ENCODE data around the gene ADCY5.
"Not testable (repeated sequence)": the region's sequence is repeated elsewhere in the genome, so short reads cannot be mapped to it uniquely, and the experiment has no call there.

ADCY5 gene
- total RNA-seq, result 0.04 to 0.06 reads per million in 2 experiments

DNA sequence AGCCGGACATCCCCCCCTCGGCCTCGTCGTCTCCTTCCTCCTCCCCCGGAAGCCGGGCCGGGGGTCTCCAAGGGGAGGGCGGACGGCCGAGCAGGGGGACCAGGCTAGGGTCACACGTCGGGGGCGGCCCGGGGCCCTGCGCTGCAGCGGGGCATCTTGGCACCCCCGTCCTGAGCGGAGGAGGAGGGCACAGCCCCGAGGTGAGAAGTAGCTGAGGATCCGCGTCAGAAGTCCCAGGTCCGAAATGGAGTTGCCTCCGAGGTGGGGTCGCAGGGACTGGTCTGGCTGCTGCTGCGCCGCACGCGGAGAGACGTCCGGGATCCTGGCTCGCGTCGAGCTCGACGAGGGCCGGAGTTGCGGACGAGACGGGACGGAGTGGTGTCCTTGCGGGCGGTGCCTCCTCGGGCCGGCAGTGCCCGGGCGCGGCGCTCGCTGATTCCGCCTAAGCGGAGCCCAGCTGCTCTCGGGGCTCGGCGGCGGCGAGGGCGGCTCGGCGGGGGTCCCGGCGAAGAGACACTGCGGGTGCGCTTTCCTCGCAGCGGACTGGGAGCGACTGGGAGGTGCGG, at the start of gene ADCY5:
Gene ADCY5 (minus strand): TSS at position 555 of the 566 bp plus-strand sequence. CDS start 545 bp downstream, at position 10.
- no peak for DNase-seq (ENCODE audit: low read depth)

GRCh38 chr3:123493912-123494311, 45.0 kb upstream of the ADCY5 start:
- no peak for DNase-seq (ENCODE audit: low read depth)

DNA sequence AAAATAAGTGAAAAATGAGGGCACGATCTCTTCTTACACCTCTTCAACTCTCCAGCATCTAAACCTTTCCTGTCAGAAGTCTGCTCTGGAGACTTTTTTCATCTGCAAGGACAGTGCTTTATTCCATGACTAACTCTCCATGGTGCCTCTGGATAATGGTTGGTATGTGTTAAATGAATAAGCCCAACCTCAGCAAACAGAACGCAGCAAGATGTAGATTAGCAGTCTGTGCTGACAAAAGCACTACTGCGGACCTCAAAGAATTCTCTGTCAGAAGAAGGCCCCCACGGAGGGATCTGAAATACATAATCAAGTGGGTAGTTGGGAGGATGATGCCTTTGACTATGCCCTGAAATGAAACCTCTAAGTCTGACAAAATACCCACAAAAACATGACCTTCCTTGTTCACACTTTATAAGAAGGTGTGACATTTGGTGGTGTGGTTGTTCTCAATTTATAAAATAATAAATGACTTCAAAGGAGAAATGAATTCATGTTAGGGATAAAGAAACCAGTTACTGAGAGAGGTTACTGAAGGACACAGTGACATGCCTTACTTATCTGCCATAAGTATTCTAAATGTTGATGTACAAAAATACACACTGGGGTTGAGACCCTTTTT, 43.2 kb upstream of the ADCY5 start:
- DNase-seq (ENCODE audit: low read depth), result no peak

DNA sequence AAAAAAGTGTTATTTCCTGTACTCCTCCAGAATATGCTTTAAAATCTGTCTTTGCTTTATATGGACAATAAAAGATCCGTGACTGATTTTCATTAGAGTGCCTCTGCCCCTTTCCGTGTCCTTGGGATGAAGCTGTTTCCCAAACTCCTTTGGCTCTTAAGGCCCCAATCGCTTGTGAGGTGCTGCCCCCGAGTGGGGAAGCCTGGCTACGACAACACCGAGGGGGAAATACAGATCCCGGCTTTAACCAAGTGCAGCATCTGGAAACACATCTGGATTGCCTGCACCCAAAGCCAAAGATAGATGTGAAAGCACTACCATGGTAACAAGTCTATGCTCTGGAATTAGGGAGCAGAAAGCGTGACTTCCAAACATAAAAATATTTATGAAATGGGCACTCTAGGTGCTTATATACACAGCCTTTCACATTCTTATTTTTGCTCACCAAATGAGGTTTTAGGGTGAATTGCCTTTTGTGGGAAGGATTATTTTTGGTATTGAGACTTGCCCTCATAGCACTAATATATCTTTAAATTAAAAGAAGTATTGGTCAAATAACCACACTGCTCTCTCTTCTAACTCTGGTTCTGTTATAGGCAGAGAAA, 40.6 kb upstream of the ADCY5 start:
- DNase-seq (ENCODE audit: low read depth), result peak; percentile 6

- no peak for DNase-seq (ENCODE audit: low read depth)
Observed at GRCh38 chr3:123488645-123489347, 39.9 kb upstream of the ADCY5 start.

DNA sequence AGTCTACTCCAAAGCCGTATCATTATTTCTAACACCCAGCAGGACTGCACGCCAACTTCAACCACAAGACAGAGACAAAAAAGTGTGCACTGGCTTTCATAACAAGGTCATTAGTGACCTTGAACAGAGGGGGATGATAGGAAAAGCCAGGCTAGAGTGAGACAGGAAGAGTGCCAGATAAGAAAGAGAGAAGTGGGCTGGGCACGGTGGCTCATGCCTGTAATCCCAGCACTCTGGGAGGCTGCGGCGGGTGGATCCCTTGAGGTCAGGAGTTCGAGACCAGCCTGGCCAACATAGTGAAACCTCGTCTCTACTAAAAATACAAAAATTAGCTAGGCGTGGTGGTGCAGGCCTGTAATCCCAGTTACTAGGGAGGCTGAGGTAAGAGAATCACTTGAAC, 38.2 kb upstream of the ADCY5 start:
- DNase-seq (ENCODE audit: low read depth), result not testable (repeated sequence)

- DNase-seq (ENCODE audit: low read depth), result no peak
Observed at GRCh38 chr3:123486460-123486859, 37.6 kb upstream of the ADCY5 start.

DNA sequence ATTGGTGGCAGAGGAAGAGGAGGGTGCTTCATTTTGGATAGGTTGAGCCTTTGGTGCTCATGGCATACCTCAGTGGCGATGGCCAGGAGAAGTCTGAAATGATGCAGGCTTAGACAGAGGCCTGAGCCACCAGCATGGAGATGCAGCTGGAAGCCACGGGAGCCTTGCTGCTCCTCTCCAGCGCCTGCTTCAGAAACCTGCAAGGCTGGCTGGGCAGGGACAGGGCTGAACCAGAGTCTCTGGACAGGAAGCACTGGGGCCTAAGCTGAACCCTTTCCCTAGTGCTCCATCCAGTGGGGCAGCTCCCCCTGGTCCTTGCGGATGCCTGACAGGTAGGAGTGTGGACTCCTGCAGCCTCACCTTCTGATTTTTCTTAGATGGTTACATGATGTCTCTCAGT, 36.7 kb upstream of the ADCY5 start:
- no peak for DNase-seq (ENCODE audit: low read depth)

- no peak for DNase-seq (ENCODE audit: low read depth)
Observed at GRCh38 chr3:123483146-123483545, 34.3 kb upstream of the ADCY5 start.

DNA sequence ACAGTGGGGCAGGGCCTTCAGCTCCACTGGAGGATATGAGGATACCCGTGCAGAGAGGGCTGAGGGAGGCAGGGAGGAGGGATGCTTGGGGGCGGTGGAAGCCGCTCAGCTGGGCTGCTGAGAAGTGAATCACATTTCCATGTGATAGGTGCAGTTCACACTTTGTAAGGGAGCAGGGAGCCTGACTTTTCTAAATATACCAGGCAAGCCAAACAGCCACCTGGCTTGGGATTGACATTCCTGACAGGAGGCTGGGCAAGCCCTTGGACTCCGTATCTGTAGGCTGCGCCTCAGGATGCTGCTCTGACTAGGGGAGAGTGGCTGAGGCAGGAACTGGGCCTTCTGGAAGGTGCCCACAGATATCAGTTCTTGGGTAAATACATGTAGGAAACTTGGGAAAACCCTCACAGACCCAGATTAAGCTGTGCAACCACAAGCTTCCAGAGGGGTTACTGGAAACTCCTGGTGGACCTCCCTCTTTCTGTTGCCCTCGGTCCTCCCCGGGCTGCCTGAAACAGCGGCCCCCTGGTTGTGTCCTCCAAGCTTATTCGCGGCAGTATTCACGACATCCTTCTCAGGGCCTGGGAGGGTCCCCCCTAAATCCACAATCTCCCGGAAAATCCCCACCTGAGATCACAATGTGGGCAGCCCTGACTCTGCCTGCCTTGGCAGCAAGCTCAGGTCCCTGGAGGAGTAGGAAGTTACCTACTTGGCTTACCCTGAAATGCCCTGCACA, 33.0 kb upstream of the ADCY5 start:
- no peak for DNase-seq (ENCODE audit: low read depth)

GRCh38 chr3:123481071-123481470, 32.2 kb upstream of the ADCY5 start:
- no peak for DNase-seq (ENCODE audit: low read depth)

- DNase-seq (ENCODE audit: low read depth), result no peak
Observed at GRCh38 chr3:123480428-123480827, 31.5 kb upstream of the ADCY5 start.

GRCh38 chr3:123479891-123480290, 31.0 kb upstream of the ADCY5 start:
- no peak for DNase-seq (ENCODE audit: low read depth)

GRCh38 chr3:123478314-123478713, 29.4 kb upstream of the ADCY5 start:
- no peak for DNase-seq (ENCODE audit: low read depth)

- DNase-seq (ENCODE audit: low read depth), result no peak
Observed at GRCh38 chr3:123476967-123477750, 28.3 kb upstream of the ADCY5 start.

DNA sequence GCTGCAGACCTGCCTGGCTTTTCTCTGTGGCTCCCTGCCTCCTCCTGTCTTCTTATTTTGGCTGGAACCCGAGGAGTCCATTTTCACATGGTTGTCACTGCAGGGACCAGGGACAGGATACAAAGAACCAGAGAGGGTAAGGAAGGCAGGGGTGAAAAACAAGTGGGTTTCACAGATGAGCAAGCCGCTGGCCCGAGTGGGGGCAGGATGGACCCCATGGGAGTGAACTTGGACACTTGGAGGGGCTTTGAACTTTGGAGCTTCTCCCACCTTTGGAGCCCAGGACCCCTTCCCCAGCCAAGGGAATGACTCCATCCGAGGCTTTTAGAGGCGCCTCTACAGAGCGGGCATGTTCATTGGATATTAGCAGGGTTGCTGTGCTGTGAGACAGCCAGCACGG, 26.9 kb upstream of the ADCY5 start:
- DNase-seq (ENCODE audit: low read depth), result no peak

DNA sequence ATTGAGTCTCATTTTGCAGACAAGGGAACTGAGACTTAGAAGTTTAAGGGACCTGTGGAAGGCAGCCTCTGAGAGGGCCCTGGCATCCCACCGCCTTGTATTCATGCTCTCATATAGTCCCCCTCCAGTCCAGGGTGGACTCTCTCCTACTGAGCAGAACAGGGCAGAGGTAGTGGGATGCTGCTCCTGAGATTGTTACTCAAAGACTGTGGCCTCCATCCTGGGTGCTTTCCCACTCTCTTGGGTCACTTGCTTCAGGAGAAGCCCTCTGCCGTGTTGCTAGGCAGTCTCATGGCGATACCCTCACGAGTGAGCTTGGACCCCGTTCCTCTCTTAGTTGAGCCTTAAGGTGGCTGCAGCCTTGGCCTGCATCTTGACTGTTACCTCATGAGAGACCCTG, 22.2 kb upstream of the ADCY5 start:
- no peak for DNase-seq (ENCODE audit: low read depth)

GRCh38 chr3:123469323-123469995, 20.6 kb upstream of the ADCY5 start:
- no peak for DNase-seq (ENCODE audit: low read depth)

- DNase-seq (ENCODE audit: low read depth), result no peak
Observed at GRCh38 chr3:123467046-123467445, 18.2 kb upstream of the ADCY5 start.

GRCh38 chr3:123464211-123464610, 15.3 kb upstream of the ADCY5 start:
- DNase-seq (ENCODE audit: low read depth), result no peak

- DNase-seq (ENCODE audit: low read depth), result no peak
Observed at GRCh38 chr3:123459862-123460261, 11.0 kb upstream of the ADCY5 start.

All from T follicular helper cell (primary cell).